GM12878 (cell line): ENCODE data around the gene GYG1. TPM values are rescaled to one million over a fixed set of nuclear protein-coding genes. Genes with fewer than 3 reads are reported as not detected.

Experiments used
- ATAC-seq: fragments of 200-7000 bp; cut with Tn5 transposase; 3 replicates; pipeline ENCODE4 v1.9.1; 2020; ENCODE audit warnings: mild to moderate bottlenecking, moderate library complexity
- BruUV-seq: library from RNA; stranded (reverse); fragments of 400-500 nt; replicated peaks from 2 replicates; lab custom pipeline; 2021; lab: Mats Ljungman, UMichigan
- CTCF ChIA-PET: fragments of 300-600 bp; sonication (Branson Sonifier 250); formaldehyde crosslinking; extraction: SDS; loops from one replicate; lab custom pipeline; 2021; ENCODE audit warnings: inconsistent platforms; lab: Yijun Ruan, JAX
- POLR2A ChIA-PET: fragments of 350-600 bp; formaldehyde crosslinking; extraction: SDS; loops from one replicate; lab custom pipeline; 2021; ENCODE audit warnings: inconsistent platforms; lab: Charles Lee
- RAD21 ChIA-PET: fragments of 300-600 bp; sonication (Branson Sonifier 250); formaldehyde crosslinking; loops from one replicate; lab custom pipeline; 2023; ENCODE audit warnings: antibody characterized with exemption; ENCODE audit not compliant: unreplicated experiment; lab: Charles Lee
- SMC1A ChIA-PET: fragments of 300-600 bp; sonication (Branson Sonifier 250); formaldehyde crosslinking; loops from one replicate; lab custom pipeline; 2023; ENCODE audit not compliant: unreplicated experiment, uncharacterized antibody; lab: Charles Lee
- DNase-seq: peaks from one replicate; pipeline ENCODE4 v3.0.0-alpha.2; 2011; ENCODE audit warnings: low read depth, low spot score
- FAIRE-seq: peaks from 3 replicates; lab custom pipeline; 2011; peaks lifted over from hg19 to GRCh38; lab: Jason Lieb, UNC
- H2AFZ ChIP-seq: 2 replicates; pipeline ENCODE4 v1.6.0; 2011; ENCODE audit warnings: low read depth, low read length, control low read depth; ENCODE audit not compliant: control insufficient read depth
- H3K27ac ChIP-seq: 2 replicates; pipeline ENCODE4 v1.5.1; 2011; ENCODE audit warnings: control low read depth; ENCODE audit not compliant: control insufficient read depth, insufficient read depth
- H3K27me3 ChIP-seq, 2 experiments: replicated peaks in 1 of 2; 2 replicates each; pipeline versions ENCODE4 v1.6.0 to v1.6.1; 2011; ENCODE audit warnings: low read length in 1 of 2; ENCODE audit not compliant: control insufficient read depth in 2 of 2, insufficient read depth in 2 of 2
- H3K36me3 ChIP-seq, 2 experiments: 2 replicates each; pipeline ENCODE4 v1.5.1; 2011; ENCODE audit warnings: low read length in 1 of 2; ENCODE audit not compliant: control insufficient read depth in 2 of 2, insufficient read depth in 2 of 2
- H3K4me1 ChIP-seq: 2 replicates; pipeline ENCODE4 v1.6.1; 2011; ENCODE audit warnings: mild to moderate bottlenecking, low read length, moderate library complexity, mixed read lengths; ENCODE audit not compliant: control insufficient read depth, insufficient read depth
- H3K4me2 ChIP-seq: 2 replicates; pipeline ENCODE4 v1.6.0; 2011; ENCODE audit warnings: control low read depth; ENCODE audit not compliant: control insufficient read depth, insufficient read depth
- H3K4me3 ChIP-seq: fragments of 200-600 bp; sonication (generic); 2 replicates; pipeline ENCODE4 v1.5.1; 2016
- H3K79me2 ChIP-seq: 2 replicates; pipeline ENCODE4 v1.6.0; 2011; ENCODE audit warnings: low read length; ENCODE audit not compliant: control insufficient read depth, insufficient read depth
- H3K9ac ChIP-seq: 2 replicates; pipeline ENCODE4 v1.8.0; 2011; ENCODE audit warnings: low read length, control low read depth, mixed read lengths; ENCODE audit not compliant: control insufficient read depth, insufficient read depth
- H3K9me3 ChIP-seq: replicated peaks from 3 replicates; pipeline ENCODE4 v1.5.1; 2011; ENCODE audit warnings: mild to moderate bottlenecking, low read length; ENCODE audit not compliant: control insufficient read depth, insufficient read depth
- H4K20me1 ChIP-seq: 2 replicates; pipeline ENCODE4 v1.6.0; 2011; ENCODE audit not compliant: control insufficient read depth, insufficient read depth
- ATF7 ChIP-seq: fragments of 450-650 bp; IDR thresholded peaks from 2 replicates; pipeline ENCODE4 v1.6.1; 2016; ENCODE audit warnings: low read depth, mild to moderate bottlenecking
- BMI1 ChIP-seq: fragments of 450-650 bp; IDR thresholded peaks from 2 replicates; pipeline ENCODE4 v1.6.1; 2016; ENCODE audit warnings: mild to moderate bottlenecking, moderate library complexity, borderline replicate concordance
- HDAC6 ChIP-seq: fragments of 200-600 bp; sonication (generic); IDR thresholded peaks from one replicate; pipeline ENCODE4 v1.8.0; 2017; ENCODE audit warnings: antibody characterized with exemption; ENCODE audit not compliant: unreplicated experiment
- MEF2B ChIP-seq: fragments of 450-650 bp; IDR thresholded peaks from 2 replicates; pipeline ENCODE4 v1.6.1; 2018; ENCODE audit warnings: mild to moderate bottlenecking, moderate library complexity; ENCODE audit not compliant: partially characterized antibody, poor library complexity, severe bottlenecking
- MXI1 ChIP-seq: fragments of 150-350 bp; IDR thresholded peaks from 2 replicates; pipeline ENCODE4 v1.6.1; 2011; ENCODE audit warnings: low read depth, mild to moderate bottlenecking, inconsistent platforms, low read length, improper control_type of control experiment
- MYB ChIP-seq: fragments of 150-350 bp; IDR thresholded peaks from 2 replicates; pipeline ENCODE4 v1.6.1; 2014; ENCODE audit warnings: mild to moderate bottlenecking, low read depth, low read length, borderline replicate concordance
- NR2C2 ChIP-seq: IDR thresholded peaks from 2 replicates; pipeline ENCODE4 v1.6.1; 2011; ENCODE audit warnings: borderline replicate concordance, low read depth; ENCODE audit not compliant: control insufficient read depth, insufficient read length
- NR2F1 ChIP-seq: fragments of 450-650 bp; conservative IDR thresholded peaks from 2 replicates; pipeline ENCODE4 v1.6.1; 2017; ENCODE audit warnings: mild to moderate bottlenecking
- RAD21 ChIP-seq: IDR thresholded peaks from 2 replicates; pipeline ENCODE4 v1.6.1; 2011; ENCODE audit warnings: mild to moderate bottlenecking, low read depth, low read length, moderate library complexity; ENCODE audit not compliant: insufficient read depth
- RB1 ChIP-seq: fragments of 450-650 bp; formaldehyde crosslinking; IDR thresholded peaks from 2 replicates; pipeline ENCODE4 v1.6.1; 2017; ENCODE audit warnings: mild to moderate bottlenecking, borderline replicate concordance
- RELA ChIP-seq: fragments of 450-650 bp; IDR thresholded peaks from 2 replicates; pipeline ENCODE4 v1.8.0; 2014; ENCODE audit warnings: borderline replicate concordance; ENCODE audit not compliant: partially characterized antibody
- SMARCA5 ChIP-seq: fragments of 450-650 bp; IDR thresholded peaks from 2 replicates; pipeline ENCODE4 v1.6.1; 2017; ENCODE audit warnings: mild to moderate bottlenecking
- SUPT20H ChIP-seq: IDR thresholded peaks from 2 replicates; pipeline ENCODE4 v1.6.1; 2011; ENCODE audit warnings: low read depth, mild to moderate bottlenecking, low read length, moderate library complexity, borderline replicate concordance; ENCODE audit not compliant: control insufficient read depth
- TAF1 ChIP-seq: IDR thresholded peaks from 2 replicates; pipeline ENCODE4 v1.6.1; 2011; ENCODE audit warnings: mild to moderate bottlenecking, low read depth, low read length, borderline replicate concordance
- TARDBP ChIP-seq: IDR thresholded peaks from 2 replicates; pipeline ENCODE4 v1.6.1; 2016; ENCODE audit warnings: borderline replicate concordance
- ZNF274 ChIP-seq: IDR thresholded peaks from one replicate; pipeline ENCODE4 v1.8.0; 2011; ENCODE audit not compliant: insufficient read length, insufficient read depth
- WGBS: methylation state at CpG from one replicate; pipeline ENCODE4 v1.1.6; 2016; ENCODE audit warnings: low lambda C conversion rate; ENCODE audit not compliant: insufficient replicate concordance, insufficient coverage; ENCODE audit errors: missing lambda C conversion rate; 5-methylcytosine and 5-hydroxymethylcytosine counted together
- in situ Hi-C: fragments of 300-500 bp; cut with MboI; formaldehyde crosslinking; loops from 9 replicates; pipeline ENCODE4 v1.14.3; 2018; ENCODE audit warnings: mixed read lengths
- intact Hi-C: fragments of 100-400 bp; cut with micrococcal nuclease; formaldehyde crosslinking; loops from one replicate; pipeline ENCODE4 v1.14.2; 2022; ENCODE audit not compliant: unreplicated experiment
- polyA plus RNA-seq, 11 experiments: library from polyadenylated mRNA; depleted of rRNA in 4 of 11; unstranded in 6 of 11; stranded (reverse) in 5 of 11; fragments of >200 nt; fragmentation: Nextera tagmentation in 4 of 11; fragmentation: Illumina TruSeq in 1 of 11; extraction: Ambion mirVana in 4 of 11; extraction: Trizol in 1 of 11; gene quantifications; 1 replicate in 1 of 11; 2 replicates in 10 of 11; pipeline versions ENCODE4 v1.2.1 to v1.2.3, GENCODE V29; 2011 to 2016; ENCODE audit warnings: inconsistent platforms in 2 of 11, missing spikeins in 2 of 11, low read depth in 1 of 11
- total RNA-seq, 4 experiments: library from RNA; depleted of rRNA in 3 of 4; stranded (reverse); fragments of >200 nt in 3 of 4; fragmentation: Illumina TruSeq in 1 of 4; extraction: Trizol in 1 of 4; gene quantifications; 2 replicates each; pipeline versions ENCODE4 v1.2.1 to v1.2.3, GENCODE V29; 2013 to 2021
- TF ChIP-seq, protein P1 (sequence below): fragments of 450-650 bp; formaldehyde crosslinking; IDR thresholded peaks from 2 replicates; pipeline ENCODE4 v1.4.0; 2022; ENCODE audit warnings: mild to moderate bottlenecking, moderate library complexity
- TF ChIP-seq, protein P2 (sequence below): IDR thresholded peaks from 2 replicates; pipeline ENCODE4 v1.6.1; 2012; ENCODE audit warnings: low read depth, low read length, improper control_type of control experiment
- TF ChIP-seq, protein P3 (sequence below): fragments of 450-650 bp; IDR thresholded peaks from 2 replicates; pipeline ENCODE4 v1.6.1; 2017; ENCODE audit warnings: low read depth, mild to moderate bottlenecking, moderate library complexity

The GYG1 gene
- total and polyA plus RNA-seq, 10 of the 15 experiments (the other 5 are each of a cell fraction or from before 2014, with no cell fraction given): 11.8 to 38.9 (median 22.9) TPM

DNA sequence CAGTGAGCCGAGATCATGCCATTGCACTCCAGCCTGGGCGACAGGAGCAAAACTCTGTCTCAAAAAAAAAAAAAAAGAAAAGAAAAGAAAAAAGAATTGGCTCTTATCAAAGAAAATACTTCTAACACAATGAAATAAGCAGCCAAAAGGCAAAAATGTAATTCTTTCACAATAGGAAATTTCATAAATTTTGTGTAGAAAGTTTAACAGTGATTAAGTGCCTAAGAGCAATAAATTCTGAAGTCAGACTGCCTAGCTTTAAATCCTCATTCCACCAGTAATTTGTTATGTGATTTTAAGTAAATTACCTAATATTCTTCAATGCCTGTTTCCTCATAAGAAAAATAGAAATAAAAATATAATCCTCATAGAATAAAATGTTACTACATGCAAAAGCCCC lies 70.4 kb downstream of the GYG1 start (continued):
- TF ChIP-seq, protein P1, sequence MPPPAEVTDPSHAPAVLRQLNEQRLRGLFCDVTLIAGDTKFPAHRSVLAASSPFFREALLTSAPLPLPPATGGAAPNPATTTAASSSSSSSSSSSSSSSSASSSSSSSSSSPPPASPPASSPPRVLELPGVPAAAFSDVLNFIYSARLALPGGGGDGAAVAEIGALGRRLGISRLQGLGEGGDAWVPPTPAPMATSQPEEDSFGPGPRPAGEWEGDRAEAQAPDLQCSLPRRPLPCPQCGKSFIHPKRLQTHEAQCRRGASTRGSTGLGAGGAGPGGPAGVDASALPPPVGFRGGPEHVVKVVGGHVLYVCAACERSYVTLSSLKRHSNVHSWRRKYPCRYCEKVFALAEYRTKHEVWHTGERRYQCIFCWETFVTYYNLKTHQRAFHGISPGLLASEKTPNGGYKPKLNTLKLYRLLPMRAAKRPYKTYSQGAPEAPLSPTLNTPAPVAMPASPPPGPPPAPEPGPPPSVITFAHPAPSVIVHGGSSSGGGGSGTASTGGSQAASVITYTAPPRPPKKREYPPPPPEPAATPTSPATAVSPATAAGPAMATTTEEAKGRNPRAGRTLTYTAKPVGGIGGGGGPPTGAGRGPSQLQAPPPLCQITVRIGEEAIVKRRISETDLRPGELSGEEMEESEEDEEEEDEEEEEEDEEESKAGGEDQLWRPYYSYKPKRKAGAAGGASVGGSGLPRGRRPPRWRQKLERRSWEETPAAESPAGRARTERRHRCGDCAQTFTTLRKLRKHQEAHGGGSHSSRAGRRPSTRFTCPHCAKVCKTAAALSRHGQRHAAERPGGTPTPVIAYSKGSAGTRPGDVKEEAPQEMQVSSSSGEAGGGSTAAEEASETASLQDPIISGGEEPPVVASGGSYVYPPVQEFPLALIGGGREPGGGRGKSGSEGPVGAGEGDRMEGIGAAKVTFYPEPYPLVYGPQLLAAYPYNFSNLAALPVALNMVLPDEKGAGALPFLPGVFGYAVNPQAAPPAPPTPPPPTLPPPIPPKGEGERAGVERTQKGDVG: no peak
- TF ChIP-seq HDAC6 (no peak), ATF7 (no peak)

DNA sequence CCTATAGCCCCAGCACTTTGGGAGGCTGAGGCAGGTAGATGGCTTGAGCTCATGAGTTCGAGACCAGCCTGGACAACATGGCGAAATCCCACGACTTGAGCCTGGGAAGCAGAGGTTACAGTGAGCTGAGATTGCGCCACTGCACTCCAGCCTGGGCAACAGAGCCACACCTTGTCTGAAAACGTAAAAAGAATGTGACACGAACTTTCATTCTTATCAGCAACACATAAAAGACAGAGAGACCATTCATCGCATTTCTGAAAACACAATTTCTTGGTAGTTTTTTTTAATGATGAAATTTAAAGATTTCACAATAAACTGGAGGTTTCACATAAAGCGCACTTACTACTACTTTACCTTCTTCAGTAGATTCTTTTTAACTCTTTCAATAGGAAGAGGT lies 76.5 kb downstream of the GYG1 start:
- no peaks in the 10 kb centered on the region for H4K20me1 ChIP-seq
- ATAC-seq (no peak), FAIRE-seq (no peak), DNase-seq (no peak)
- no peaks in the 10 kb centered on the region for H3K4me1 ChIP-seq
- H3K27ac ChIP-seq: no peak overlapping the region
- intact Hi-C loops: no loop called here
- H3K4me2 ChIP-seq: no peak overlapping the region
- H3K9ac ChIP-seq: no peak overlapping the region
- POLR2A ChIA-PET: no interaction called here
- H3K27me3 ChIP-seq: no peaks in the 10 kb centered on the region
- no peak overlapping the region for H2AFZ ChIP-seq
- CTCF ChIA-PET: no interaction called here
- in situ Hi-C loops: no loop called here
- no peaks in the 10 kb centered on the region for H3K9me3 ChIP-seq
- H3K79me2 ChIP-seq: no peaks in the 10 kb centered on the region
- H3K4me3 ChIP-seq: no peak overlapping the region
- 97% methylated on average over 8 of the region's 8 CpGs for WGBS
- no TSS peak for BruUV-seq
- SMC1A ChIA-PET: interaction anchor here (1.6 kb wide), 2 partner anchors 10 to 25 kb away, joined by 3 read pairs; no protein-coding TSS in a partner anchor
- H3K36me3 ChIP-seq: peaks cover 0 to 9% of the 10 kb centered on the region in 2 experiments; a peak in 2 of 4 replicates
- RAD21 ChIA-PET: no interaction called here
- TF ChIP-seq MYB (no peak), SMARCA5 (no peak), MXI1 (no peak), BMI1 (no peak), NR2C2 (no peak), TAF1 (no peak), MEF2B (no peak), SUPT20H (no peak), ZNF274 (no peak), RAD21 (no peak), RELA (no peak), NR2F1 (no peak), TARDBP (no peak), RB1 (no peak)
- TF ChIP-seq, protein P2, sequence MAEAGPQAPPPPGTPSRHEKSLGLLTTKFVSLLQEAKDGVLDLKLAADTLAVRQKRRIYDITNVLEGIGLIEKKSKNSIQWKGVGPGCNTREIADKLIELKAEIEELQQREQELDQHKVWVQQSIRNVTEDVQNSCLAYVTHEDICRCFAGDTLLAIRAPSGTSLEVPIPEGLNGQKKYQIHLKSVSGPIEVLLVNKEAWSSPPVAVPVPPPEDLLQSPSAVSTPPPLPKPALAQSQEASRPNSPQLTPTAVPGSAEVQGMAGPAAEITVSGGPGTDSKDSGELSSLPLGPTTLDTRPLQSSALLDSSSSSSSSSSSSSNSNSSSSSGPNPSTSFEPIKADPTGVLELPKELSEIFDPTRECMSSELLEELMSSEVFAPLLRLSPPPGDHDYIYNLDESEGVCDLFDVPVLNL: no peak
- TF ChIP-seq, protein P3, sequence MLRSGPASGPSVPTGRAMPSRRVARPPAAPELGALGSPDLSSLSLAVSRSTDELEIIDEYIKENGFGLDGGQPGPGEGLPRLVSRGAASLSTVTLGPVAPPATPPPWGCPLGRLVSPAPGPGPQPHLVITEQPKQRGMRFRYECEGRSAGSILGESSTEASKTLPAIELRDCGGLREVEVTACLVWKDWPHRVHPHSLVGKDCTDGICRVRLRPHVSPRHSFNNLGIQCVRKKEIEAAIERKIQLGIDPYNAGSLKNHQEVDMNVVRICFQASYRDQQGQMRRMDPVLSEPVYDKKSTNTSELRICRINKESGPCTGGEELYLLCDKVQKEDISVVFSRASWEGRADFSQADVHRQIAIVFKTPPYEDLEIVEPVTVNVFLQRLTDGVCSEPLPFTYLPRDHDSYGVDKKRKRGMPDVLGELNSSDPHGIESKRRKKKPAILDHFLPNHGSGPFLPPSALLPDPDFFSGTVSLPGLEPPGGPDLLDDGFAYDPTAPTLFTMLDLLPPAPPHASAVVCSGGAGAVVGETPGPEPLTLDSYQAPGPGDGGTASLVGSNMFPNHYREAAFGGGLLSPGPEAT: no peak
